Measurements from ENCODE around the gene RAB11A.

Gene RAB11A

GRCh38 chr15:65925338-65925737 is 56.0 kb downstream of the RAB11A start:
- no peak overlapping the region for H3K4me2 ChIP-seq (ENCODE audit: low read length)
- H3K9me3 ChIP-seq (ENCODE audit: control insufficient read depth, low read length): no peaks in the 10 kb centered on the region
- no peak overlapping the region for H3K27ac ChIP-seq
- H3K79me2 ChIP-seq: no peaks in the 10 kb centered on the region
- H3K4me1 ChIP-seq: no peaks in the 10 kb centered on the region
- no peak for TF ChIP-seq CTCF (IDR thresholded peaks at IDR 0.05)
- no peak overlapping the region for H3K9ac ChIP-seq
- no peak overlapping the region for H2AFZ ChIP-seq
- H3K27me3 ChIP-seq (ENCODE audit: control insufficient read depth, insufficient read depth, low read length): no peaks in the 10 kb centered on the region
- H3K36me3 ChIP-seq (ENCODE audit: control insufficient read depth, insufficient read depth, low read length): no peaks in the 10 kb centered on the region
- H3K4me3 ChIP-seq (ENCODE audit: low read depth, low read length): no peak overlapping the region

DNA sequence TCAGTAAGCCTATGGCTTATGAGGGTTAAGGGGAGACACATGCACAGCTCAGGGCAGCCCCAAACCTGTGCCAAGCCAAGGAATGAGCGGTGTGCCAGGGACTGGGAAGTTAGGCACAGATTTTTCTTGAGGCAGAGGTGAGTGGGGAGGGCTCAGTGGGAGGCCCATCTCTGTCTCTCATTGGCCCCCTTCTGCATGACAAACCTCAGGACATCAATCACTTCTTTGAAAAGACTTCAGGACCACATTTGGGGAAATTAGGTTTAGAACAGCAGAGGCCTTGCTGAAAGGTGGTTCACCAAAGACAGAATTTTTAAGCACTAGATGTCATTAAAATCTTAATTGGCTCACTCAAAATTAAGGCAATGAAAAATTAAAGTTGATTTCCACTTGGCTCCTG is 57.2 kb downstream of the RAB11A start:
- Histone ChIP-seq H2AFZ (no peak overlapping the region), H3K9me3 (ENCODE audit: control insufficient read depth, low read length) (no peaks in the 10 kb centered on the region), H3K4me3 (ENCODE audit: low read depth, low read length) (no peak overlapping the region), H3K4me1 (no peaks in the 10 kb centered on the region), H3K4me2 (ENCODE audit: low read length) (no peak overlapping the region), H3K79me2 (no peaks in the 10 kb centered on the region), H3K27me3 (ENCODE audit: control insufficient read depth, insufficient read depth, low read length) (no peaks in the 10 kb centered on the region), H3K9ac (no peak overlapping the region), H3K36me3 (ENCODE audit: control insufficient read depth, insufficient read depth, low read length) (no peaks in the 10 kb centered on the region), H3K27ac (no peak overlapping the region)
- TF ChIP-seq CTCF (IDR thresholded peaks at IDR 0.05): no peak

GRCh38 chr15:65926899-65927298 is 57.6 kb downstream of the RAB11A start:
- no peak for TF ChIP-seq CTCF (IDR thresholded peaks at IDR 0.05)
- Histone ChIP-seq H3K27ac (no peak overlapping the region), H2AFZ (no peak overlapping the region)

GRCh38 chr15:65927545-65927944 is 58.3 kb downstream of the RAB11A start:
- H3K4me3 ChIP-seq (ENCODE audit: low read depth, low read length): no peak overlapping the region
- TF ChIP-seq CTCF (IDR thresholded peaks at IDR 0.05): no peak
- H3K27ac ChIP-seq: no peak overlapping the region
- no peaks in the 10 kb centered on the region for H3K9me3 ChIP-seq (ENCODE audit: control insufficient read depth, low read length)
- H3K9ac ChIP-seq: no peak overlapping the region
- no peak overlapping the region for H2AFZ ChIP-seq
- no peaks in the 10 kb centered on the region for H3K4me1 ChIP-seq
- no peaks in the 10 kb centered on the region for H3K36me3 ChIP-seq (ENCODE audit: control insufficient read depth, insufficient read depth, low read length)
- no peak overlapping the region for H3K4me2 ChIP-seq (ENCODE audit: low read length)
- H3K79me2 ChIP-seq: no peaks in the 10 kb centered on the region
- H3K27me3 ChIP-seq (ENCODE audit: control insufficient read depth, insufficient read depth, low read length): no peaks in the 10 kb centered on the region

More at GRCh38 chr15:65926899-65927298, 57.6 kb downstream of the RAB11A start:
- no peaks in the 10 kb centered on the region for H3K4me1 ChIP-seq
- H3K79me2 ChIP-seq: no peaks in the 10 kb centered on the region
- H3K9ac ChIP-seq: no peak overlapping the region
- H3K4me3 ChIP-seq (ENCODE audit: low read depth, low read length): no peak overlapping the region
- no peaks in the 10 kb centered on the region for H3K36me3 ChIP-seq (ENCODE audit: control insufficient read depth, insufficient read depth, low read length)
- no peaks in the 10 kb centered on the region for H3K27me3 ChIP-seq (ENCODE audit: control insufficient read depth, insufficient read depth, low read length)
- H3K9me3 ChIP-seq (ENCODE audit: control insufficient read depth, low read length): no peaks in the 10 kb centered on the region
- no peak overlapping the region for H3K4me2 ChIP-seq (ENCODE audit: low read length)

GRCh38 chr15:65929573-65929972 is 60.3 kb downstream of the RAB11A start:
- Histone ChIP-seq H3K4me3 (ENCODE audit: low read depth, low read length) (no peak overlapping the region), H3K9ac (no peak overlapping the region), H3K9me3 (ENCODE audit: control insufficient read depth, low read length) (no peaks in the 10 kb centered on the region), H3K79me2 (no peaks in the 10 kb centered on the region), H3K27me3 (ENCODE audit: control insufficient read depth, insufficient read depth, low read length) (no peaks in the 10 kb centered on the region), H3K4me2 (ENCODE audit: low read length) (no peak overlapping the region), H3K4me1 (no peaks in the 10 kb centered on the region), H2AFZ (no peak overlapping the region), H3K36me3 (ENCODE audit: control insufficient read depth, insufficient read depth, low read length) (no peaks in the 10 kb centered on the region), H3K27ac (no peak overlapping the region)
- no peak for TF ChIP-seq CTCF (IDR thresholded peaks at IDR 0.05)

All from parathyroid adenoma (tissue), 2 donors.